HepG2 (cell line): ENCODE data around the gene CDC42BPG. TPM values are rescaled to one million over a fixed set of nuclear protein-coding genes. Genes with fewer than 3 reads are reported as not detected.

Experiments
- ATAC-seq: fragments of 200-7000 bp; cut with Tn5 transposase; 3 replicates; pipeline ENCODE4 v1.9.1; 2020; ENCODE audit warnings: mild to moderate bottlenecking, moderate library complexity
- BruUV-seq: library from RNA; stranded (reverse); fragments of 400-500 nt; replicated peaks from 2 replicates; lab custom pipeline; 2021; lab: Mats Ljungman, UMichigan
- CTCF ChIA-PET: fragments of 300-600 bp; formaldehyde crosslinking; extraction: SDS; loops from one replicate; lab custom pipeline; 2021; ENCODE audit warnings: low total read pairs, inconsistent platforms, low intra/inter-chr PET ratio; lab: Yijun Ruan, JAX
- POLR2A ChIA-PET: fragments of 350-600 bp; sonication (Branson Sonifier 250); formaldehyde crosslinking; loops from one replicate; lab custom pipeline; 2020; ENCODE audit warnings: antibody characterized with exemption, inconsistent platforms; lab: Yijun Ruan, JAX
- DNase-seq: peaks from one replicate; pipeline ENCODE4 v3.0.0-alpha.2; 2015; ENCODE audit warnings: low spot score
- FAIRE-seq: peaks from 3 replicates; lab custom pipeline; 2011; peaks lifted over from hg19 to GRCh38; lab: Jason Lieb, UNC
- H2AFZ ChIP-seq: one replicate; pipeline ENCODE4 v1.6.1; 2011; ENCODE audit warnings: low read length, inconsistent platforms
- H3K27ac ChIP-seq: fragments of 300-600 bp; 3 replicates; pipeline ENCODE4 v1.8.0; 2011; ENCODE audit warnings: mixed run types, mild to moderate bottlenecking, mixed read lengths, low read length, inconsistent platforms; ENCODE audit not compliant: insufficient read depth; ENCODE audit errors: extremely low read length
- H3K27me3 ChIP-seq, 2 experiments: fragments of 200-600 bp in 1 of 2; 2 replicates in 1 of 2; 3 replicates in 1 of 2; pipeline versions ENCODE4 v1.6.0 to v1.8.0; 2011; ENCODE audit warnings: low read length in 2 of 2, mild to moderate bottlenecking in 2 of 2, moderate library complexity in 2 of 2, inconsistent platforms in 1 of 2; ENCODE audit not compliant: insufficient read depth in 2 of 2, control insufficient read depth in 1 of 2
- H3K36me3 ChIP-seq, 2 experiments: fragments of 200-600 bp in 1 of 2; replicated peaks in 1 of 2; 2 replicates in 1 of 2; 3 replicates in 1 of 2; pipeline versions ENCODE4 v1.5.1 to v1.8.0; 2011; ENCODE audit warnings: low read length in 2 of 2, inconsistent platforms in 1 of 2; ENCODE audit not compliant: insufficient read depth in 2 of 2, control insufficient read depth in 1 of 2
- H3K4me1 ChIP-seq: 2 replicates; pipeline ENCODE4 v1.5.1; 2012; ENCODE audit warnings: low read length, inconsistent platforms; ENCODE audit not compliant: insufficient read depth
- H3K4me2 ChIP-seq: 2 replicates; pipeline ENCODE4 v1.6.0; 2011; ENCODE audit warnings: low read depth, low read length, inconsistent platforms
- H3K4me3 ChIP-seq, 3 experiments: fragments of 200-600 bp in 1 of 3; sonication (generic), shearing (Covaris generic) in 1 of 3; replicated peaks in 1 of 3; 2 replicates each; pipeline ENCODE4 v1.5.1; 2011 to 2016; ENCODE audit warnings: low read length in 3 of 3, inconsistent platforms in 2 of 3, low read depth in 2 of 3, mild to moderate bottlenecking in 2 of 3, control low read depth in 1 of 3, mixed read lengths in 1 of 3; ENCODE audit not compliant: insufficient read depth in 1 of 3
- H3K79me2 ChIP-seq: one replicate; pipeline ENCODE4 v1.6.1; 2011; ENCODE audit warnings: low read length, inconsistent platforms; ENCODE audit not compliant: insufficient read depth
- H3K9ac ChIP-seq: 2 replicates; pipeline ENCODE4 v1.6.0; 2011; ENCODE audit warnings: mild to moderate bottlenecking, low read depth, low read length, inconsistent platforms; ENCODE audit not compliant: insufficient read depth
- H3K9me3 ChIP-seq: 2 replicates; pipeline ENCODE4 v1.5.1; 2012; ENCODE audit warnings: mild to moderate bottlenecking, low read length
- H4K20me1 ChIP-seq: 2 replicates; pipeline ENCODE4 v1.6.0; 2011; ENCODE audit warnings: inconsistent platforms, mild to moderate bottlenecking, low read length, moderate library complexity; ENCODE audit not compliant: insufficient read depth
- CAMTA2 ChIP-seq: sonication (generic); formaldehyde crosslinking; IDR thresholded peaks from 2 replicates; pipeline ENCODE4 v1.4.0; 2020; ENCODE audit warnings: mild to moderate bottlenecking, missing genetic modification reagents, borderline replicate concordance
- IKZF5 ChIP-seq: IDR thresholded peaks from 2 replicates; pipeline ENCODE4 v1.6.1; 2018; ENCODE audit warnings: missing genetic modification reagents, mild to moderate bottlenecking, missing compliant biosample characterization
- MTA3 ChIP-seq: sonication (generic); formaldehyde crosslinking; IDR thresholded peaks from 2 replicates; pipeline ENCODE4 v1.4.0; 2020; ENCODE audit warnings: missing genetic modification reagents
- PBX2 ChIP-seq: IDR thresholded peaks from 2 replicates; pipeline ENCODE4 v1.6.1; 2016; ENCODE audit warnings: control low read depth
- SP5 ChIP-seq: IDR thresholded peaks from 2 replicates; pipeline ENCODE4 v1.6.1; 2016; ENCODE audit warnings: low read depth, borderline replicate concordance
- SRSF1 ChIP-seq: fragments of 200-400 bp; formaldehyde crosslinking; optimal IDR thresholded peaks from 2 replicates; pipeline ENCODE3; 2017; ENCODE audit warnings: mild to moderate bottlenecking, low read depth, low read length, moderate library complexity
- TRIM22 ChIP-seq: fragments of 450-650 bp; IDR thresholded peaks from 2 replicates; pipeline ENCODE4 v1.6.1; 2017
- ZNF234 ChIP-seq: sonication (generic); formaldehyde crosslinking; conservative IDR thresholded peaks from 2 replicates; pipeline ENCODE4 v1.5.1; 2020; ENCODE audit warnings: mild to moderate bottlenecking, missing genetic modification reagents
- ZNF30 ChIP-seq: sonication (generic); formaldehyde crosslinking; IDR thresholded peaks from 2 replicates; pipeline ENCODE4 v1.5.0; 2020; ENCODE audit warnings: mild to moderate bottlenecking, missing genetic modification reagents
- ZNF343 ChIP-seq: sonication (generic); formaldehyde crosslinking; IDR thresholded peaks from 2 replicates; pipeline ENCODE4 v1.4.0; 2020; ENCODE audit warnings: mild to moderate bottlenecking, missing genetic modification reagents
- ZNF503 ChIP-seq: sonication (generic); formaldehyde crosslinking; IDR thresholded peaks from 2 replicates; pipeline ENCODE4 v1.4.0; 2020; ENCODE audit warnings: missing genetic modification reagents
- ZNF569 ChIP-seq: sonication (generic); formaldehyde crosslinking; IDR thresholded peaks from 2 replicates; pipeline ENCODE4 v1.5.0; 2020; ENCODE audit warnings: mild to moderate bottlenecking, missing genetic modification reagents, moderate library complexity, borderline replicate concordance
- ZUFSP ChIP-seq: sonication (generic); formaldehyde crosslinking; IDR thresholded peaks from 2 replicates; pipeline ENCODE4 v1.9.0; 2021; ENCODE audit warnings: missing genetic modification reagents, mild to moderate bottlenecking, borderline replicate concordance
- WGBS: methylation state at CpG from one replicate; pipeline ENCODE4 v1.1.6; 2017; ENCODE audit warnings: low lambda C conversion rate; 5-methylcytosine and 5-hydroxymethylcytosine counted together
- in situ Hi-C: cut with HindIII; loops from 2 replicates; pipeline ENCODE4 v1.10.0; 2017; ENCODE audit warnings: low pct_unique_long_range_greater_than_20kb; ENCODE audit not compliant: extremely low pct_ligation_motif_present
- intact Hi-C: fragments of 100-400 bp; cut with micrococcal nuclease; formaldehyde crosslinking; loops from one replicate; pipeline ENCODE4 v1.10.0; 2022; ENCODE audit not compliant: unreplicated experiment
- polyA plus RNA-seq, 8 experiments: library from polyadenylated mRNA; depleted of rRNA in 3 of 8; stranded (reverse) in 7 of 8; unstranded in 1 of 8; fragments of >200 nt; fragmentation: Illumina TruSeq in 4 of 8; extraction: Trizol in 4 of 8; gene quantifications; 2 replicates each; pipeline versions ENCODE4 v1.2.1 to v1.2.3, GENCODE V29; 2011 to 2016; ENCODE audit warnings: low read depth in 4 of 8, missing spikeins in 1 of 8, mixed read lengths in 1 of 8; ENCODE audit not compliant: insufficient read depth in 1 of 8
- total RNA-seq, 5 experiments: library from RNA; depleted of rRNA; stranded (reverse); fragments of >200 nt; fragmentation: Illumina TruSeq; extraction: Trizol; gene quantifications; 2 replicates each; pipeline ENCODE4 v1.2.3, GENCODE V29; 2016; ENCODE audit warnings: low read depth in 1 of 5
- TF ChIP-seq, protein P1 (sequence below): sonication (generic); formaldehyde crosslinking; conservative IDR thresholded peaks from 2 replicates; pipeline ENCODE4 v1.8.0; 2022; ENCODE audit warnings: low read depth, missing genetic modification reagents

CDC42BPG gene
- total and polyA plus RNA-seq, 2 of the 13 experiments (the other 11 are each of a cell fraction or from before 2014, with no cell fraction given): 0.55 to 1.4 TPM

- H3K27ac ChIP-seq: no peak overlapping the region
- H4K20me1 ChIP-seq: no peaks in the 10 kb centered on the region
- peaks cover 62% of the 10 kb centered on the region for H3K4me1 ChIP-seq
- no peak for TF ChIP-seq IKZF5 (CRISPR knock-in tag)
- TF ChIP-seq TRIM22: no peak
- TF ChIP-seq ZNF343: no peak
- no peak for TF ChIP-seq PBX2 (CRISPR knock-in tag)
- no peak for TF ChIP-seq SP5 (CRISPR knock-in tag)
- no peak for TF ChIP-seq ZNF234 (CRISPR knock-in tag)
- no peak for TF ChIP-seq ZUFSP (CRISPR knock-in tag)
- TF ChIP-seq, protein P1, sequence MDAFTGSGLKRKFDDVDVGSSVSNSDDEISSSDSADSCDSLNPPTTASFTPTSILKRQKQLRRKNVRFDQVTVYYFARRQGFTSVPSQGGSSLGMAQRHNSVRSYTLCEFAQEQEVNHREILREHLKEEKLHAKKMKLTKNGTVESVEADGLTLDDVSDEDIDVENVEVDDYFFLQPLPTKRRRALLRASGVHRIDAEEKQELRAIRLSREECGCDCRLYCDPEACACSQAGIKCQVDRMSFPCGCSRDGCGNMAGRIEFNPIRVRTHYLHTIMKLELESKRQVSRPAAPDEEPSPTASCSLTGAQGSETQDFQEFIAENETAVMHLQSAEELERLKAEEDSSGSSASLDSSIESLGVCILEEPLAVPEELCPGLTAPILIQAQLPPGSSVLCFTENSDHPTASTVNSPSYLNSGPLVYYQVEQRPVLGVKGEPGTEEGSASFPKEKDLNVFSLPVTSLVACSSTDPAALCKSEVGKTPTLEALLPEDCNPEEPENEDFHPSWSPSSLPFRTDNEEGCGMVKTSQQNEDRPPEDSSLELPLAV (CRISPR knock-in tag): no peak
- no peak for TF ChIP-seq CAMTA2 (CRISPR knock-in tag)
- TF ChIP-seq ZNF569 (CRISPR knock-in tag): no peak
- TF ChIP-seq SRSF1: no peak
- TF ChIP-seq MTA3: no peak
- TF ChIP-seq ZNF503 (CRISPR knock-in tag): no peak
- no peak for TF ChIP-seq ZNF30 (CRISPR knock-in tag)
- TF ChIP-seq, all 625 proteins: peak for 0
- H3K4me3 ChIP-seq: no peak overlapping the region
- H3K4me2 ChIP-seq: no peak overlapping the region
- H3K9ac ChIP-seq: no peak overlapping the region
- no peak for FAIRE-seq
- CTCF ChIA-PET: no interaction called here
- DNase-seq: no peak
- no peaks in the 10 kb centered on the region for H3K36me3 ChIP-seq
- in situ Hi-C loops: no loop called here
- H3K9me3 ChIP-seq: no peaks in the 10 kb centered on the region
- ATAC-seq: no peak
- no peaks in the 10 kb centered on the region; a peak in 1 of 5 replicates for H3K27me3 ChIP-seq
- intact Hi-C loops: no loop called here
- 60% methylated on average over 8 of the region's 14 CpGs for WGBS
- no peak overlapping the region for H2AFZ ChIP-seq
- BruUV-seq: no TSS peak
- peaks cover 27% of the 10 kb centered on the region for H3K79me2 ChIP-seq
- POLR2A ChIA-PET: interaction anchor here (0.6 to 10.4 kb wide), 4 partner anchors 7 to 694 kb away, joined by 3 to 132 read pairs (median 16); partner anchors contain the start of gene STIP1
Measured at GRCh38 chr11:64880240-64881001, 36.0 kb upstream of the CDC42BPG start.
